ENCODE results near the gene ITPR1. TPM values are rescaled to one million over a fixed set of nuclear protein-coding genes. Genes with fewer than 3 reads are reported as not detected.

The ITPR1 gene
- total RNA-seq, 2 donors from 2014 or later = 7.0 to 18.2 TPM

DNA sequence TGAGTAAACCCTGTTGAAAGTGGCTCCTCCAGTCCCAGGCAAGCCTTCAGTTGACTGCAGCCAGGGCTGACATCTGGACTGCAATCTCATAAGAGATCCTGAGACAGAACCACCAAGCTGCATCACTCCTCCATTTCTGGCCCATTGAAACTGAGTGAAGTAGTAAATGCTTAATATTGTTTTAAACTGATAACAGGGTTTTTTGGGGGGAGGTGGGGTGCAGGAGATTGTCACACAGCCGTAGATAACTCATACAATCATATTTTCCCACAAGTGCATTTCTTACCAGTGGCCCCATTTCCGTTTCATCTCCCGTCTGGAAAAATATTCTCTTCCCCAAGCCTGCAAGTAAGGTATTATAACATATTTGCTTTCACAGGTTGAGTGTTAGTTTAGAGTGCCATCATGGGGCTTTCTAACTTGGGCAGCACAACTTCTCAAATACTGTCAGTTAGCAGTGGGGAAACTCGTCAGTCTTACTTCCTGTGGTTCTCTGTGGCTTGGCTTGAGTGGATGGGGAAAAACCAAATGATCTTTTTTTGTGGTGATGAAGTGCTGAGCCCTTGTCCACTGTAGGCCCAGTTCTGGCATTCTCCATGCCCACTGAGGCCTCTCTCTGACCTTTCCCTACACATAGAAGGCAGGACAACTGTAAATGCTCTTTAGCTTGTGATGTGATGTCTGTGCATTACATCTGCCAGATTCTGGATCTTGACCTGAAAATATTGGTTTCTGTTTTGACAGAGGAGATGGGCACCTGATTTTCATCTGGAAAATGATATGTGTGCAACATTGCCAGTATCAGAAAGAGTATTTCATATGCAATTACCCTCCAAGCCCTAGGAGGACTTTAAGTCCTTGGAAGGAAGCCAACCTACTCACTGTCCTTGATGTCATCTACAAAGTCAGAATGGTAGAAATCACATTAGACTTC lies 396.0 kb downstream of the ITPR1 start:
- Histone ChIP-seq H3K27me3 (no peaks in the 10 kb centered on the region), H3K36me3 (no peaks in the 10 kb centered on the region), H3K9me3 (no peaks in the 10 kb centered on the region), H3K27ac (no peak overlapping the region), H3K4me1 (no peaks in the 10 kb centered on the region), H3K9ac (ENCODE audit: low read depth in 2 of 2, low read length in 2 of 2) (no peak overlapping the region), H3K4me3 (no peak overlapping the region)
- intact Hi-C loops (cut with DNase I) = no loop called here
- TF ChIP-seq CTCF (IDR thresholded peaks at IDR 0.05) = no peak
- no peak for DNase-seq

- Histone ChIP-seq H3K27ac (no peak overlapping the region), H3K4me1 (no peaks in the 10 kb centered on the region), H3K27me3 (no peaks in the 10 kb centered on the region), H3K9me3 (no peaks in the 10 kb centered on the region), H3K4me3 (no peak overlapping the region), H3K36me3 (no peaks in the 10 kb centered on the region), H3K9ac (ENCODE audit: low read depth in 2 of 2, low read length in 2 of 2) (no peak overlapping the region)
- no peak for DNase-seq
- TF ChIP-seq CTCF (IDR thresholded peaks at IDR 0.05) = no peak
- intact Hi-C loops (cut with DNase I) = loop anchor here (10.0 kb wide), 1 partner anchor 75 kb away; no protein-coding TSS in a partner anchor
Measured at GRCh38 chr3:4889896-4890295, 396.7 kb downstream of the ITPR1 start.

DNA sequence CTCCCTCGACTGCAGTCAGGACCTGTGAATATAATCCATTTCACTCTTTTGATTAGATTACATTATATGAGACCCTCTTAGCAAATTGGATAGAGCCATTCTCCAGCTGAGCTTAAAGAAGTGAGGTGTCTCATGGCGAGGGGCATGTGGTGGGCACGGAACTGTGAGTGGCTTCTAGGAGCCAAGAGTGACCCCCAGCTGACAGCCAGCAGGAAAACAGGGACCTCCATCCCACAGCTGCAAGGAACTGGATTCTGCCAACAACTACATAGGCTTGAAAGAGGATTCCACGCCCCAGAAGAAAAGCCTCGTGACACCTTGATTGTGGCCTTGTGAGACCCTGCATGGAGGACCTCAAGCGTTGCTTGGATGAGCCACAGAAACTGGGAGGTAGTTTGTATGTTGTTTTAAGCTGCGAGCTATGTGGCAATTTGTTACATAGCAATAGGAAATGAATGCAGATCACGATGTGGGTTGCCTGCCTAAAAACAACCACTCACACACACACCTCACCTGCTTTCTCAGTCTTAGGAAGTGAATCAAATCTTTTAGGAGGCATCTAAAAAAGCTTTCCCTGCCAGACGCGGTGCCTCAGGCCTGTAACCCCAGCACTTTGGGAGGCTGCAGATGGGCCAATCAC lies 401.9 kb downstream of the ITPR1 start:
- Histone ChIP-seq H3K4me3 (no peak overlapping the region), H3K9ac (ENCODE audit: low read depth in 2 of 2, low read length in 2 of 2) (no peak overlapping the region), H3K27ac (no peak overlapping the region), H3K4me1 (no peaks in the 10 kb centered on the region), H3K27me3 (no peaks in the 10 kb centered on the region), H3K9me3 (no peaks in the 10 kb centered on the region), H3K36me3 (no peaks in the 10 kb centered on the region)
- no peak for DNase-seq
- no peak for TF ChIP-seq CTCF (IDR thresholded peaks at IDR 0.05)
- intact Hi-C loops (cut with DNase I) = loop anchor here (10.0 kb wide), 1 partner anchor 70 kb away; no protein-coding TSS in a partner anchor

GRCh38 chr3:4895838-4896237 lies 402.7 kb downstream of the ITPR1 start:
- H3K36me3 ChIP-seq = no peaks in the 10 kb centered on the region
- intact Hi-C loops (cut with DNase I) = loop anchor here (10.0 kb wide), 1 partner anchor 69 kb away; no protein-coding TSS in a partner anchor
- no peaks in the 10 kb centered on the region for H3K27me3 ChIP-seq
- no peak for DNase-seq
- no peak for TF ChIP-seq CTCF (IDR thresholded peaks at IDR 0.05)
- H3K9ac ChIP-seq (ENCODE audit: low read depth in 2 of 2, low read length in 2 of 2) = no peak overlapping the region
- no peak overlapping the region for H3K4me3 ChIP-seq
- no peak overlapping the region for H3K27ac ChIP-seq
- H3K4me1 ChIP-seq = no peaks in the 10 kb centered on the region
- H3K9me3 ChIP-seq = no peaks in the 10 kb centered on the region

Other genes with a start within 250 kb of the ITPR1 start
- 10 to 100 TPM in 1 of 2 donors, 1 to 10 TPM in 1; 7.9 to 16.1 TPM for gene SETMAR, start 190.0 kb upstream of the ITPR1 start, total RNA-seq
- 10 to 100 TPM; 37.6 to 43.9 TPM for gene SUMF1, start 26.1 kb upstream of the ITPR1 start, total RNA-seq